HPDE6-E6E7 (cell line): ENCODE measurements around the gene RNF150.
"Not testable (repeated sequence)": the region's sequence is repeated elsewhere in the genome, so short reads cannot be mapped to it uniquely, and the experiment has no call there.

ENCODE experiments used
- DNase-seq: peaks from one replicate; pipeline ENCODE4 v3.0.0; 2011; ENCODE audit warnings: missing footprints; ENCODE audit errors: extremely low spot score

Gene RNF150

DNA sequence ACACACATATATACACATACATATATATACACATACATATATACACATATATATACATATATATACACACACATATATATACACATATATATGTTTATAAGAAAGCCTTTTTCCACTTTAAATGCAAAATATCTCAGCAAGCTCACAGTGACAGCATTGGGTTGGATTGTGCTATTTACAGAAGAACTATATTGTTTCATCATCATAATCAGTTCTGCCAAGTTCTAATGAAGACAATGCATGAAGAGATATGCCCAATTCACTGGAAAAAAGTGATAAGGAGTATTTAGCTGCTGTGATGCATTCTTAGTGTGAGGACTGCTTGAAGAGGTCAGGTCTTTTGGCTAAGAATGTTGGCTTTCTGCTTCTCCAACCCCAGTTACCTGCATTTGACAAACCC, 54.4 kb downstream of the RNF150 start:
- DNase-seq = no peak

DNA sequence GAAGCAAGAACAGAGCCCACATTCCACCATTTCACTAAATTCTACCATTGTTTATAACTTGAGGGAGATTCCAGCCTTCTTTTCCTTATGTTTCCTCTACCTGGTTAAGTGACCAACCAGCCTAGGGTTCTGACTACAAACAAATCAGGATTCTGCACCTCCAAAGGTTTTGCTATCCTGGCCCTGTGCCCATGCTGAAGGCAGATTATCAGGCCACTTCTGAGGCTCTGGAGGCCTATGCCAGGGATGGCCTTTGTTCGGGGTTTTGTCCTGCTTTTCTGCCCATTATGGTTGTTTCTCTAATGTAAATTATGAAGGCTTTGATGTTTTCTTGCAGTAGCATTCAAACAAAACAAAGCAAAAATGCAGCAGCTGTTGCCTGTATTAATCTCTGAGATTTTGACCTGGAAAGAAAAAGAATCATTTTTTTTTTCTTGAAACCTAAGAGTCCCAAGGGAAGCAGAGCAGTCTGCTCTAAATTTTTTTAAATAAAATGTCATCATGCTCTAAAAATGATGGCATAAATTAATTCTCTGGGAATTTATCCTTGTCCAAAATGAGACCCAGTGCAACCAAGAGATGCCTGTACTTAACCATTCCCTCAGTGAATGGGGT, 55.6 kb downstream of the RNF150 start:
- no peak for DNase-seq

DNA sequence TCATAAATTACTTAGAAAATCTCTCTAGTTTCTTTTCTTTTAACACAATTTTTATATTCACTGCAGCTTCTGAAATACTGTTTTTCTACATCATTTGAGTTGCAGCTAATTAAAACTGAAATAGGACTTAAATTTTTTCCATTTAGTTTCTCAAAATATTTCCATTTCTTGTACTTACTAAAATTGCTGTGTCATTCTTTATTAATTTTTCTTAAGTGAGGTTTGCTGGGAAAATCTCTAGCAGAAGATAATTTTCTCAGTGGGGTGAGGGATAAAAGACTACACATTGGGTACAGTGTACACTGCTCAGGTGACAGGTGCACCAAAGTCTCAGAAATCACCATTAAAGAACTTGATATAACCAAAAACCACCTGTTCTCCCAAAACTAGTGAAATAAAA, 57.7 kb downstream of the RNF150 start:
- no peak for DNase-seq

DNA sequence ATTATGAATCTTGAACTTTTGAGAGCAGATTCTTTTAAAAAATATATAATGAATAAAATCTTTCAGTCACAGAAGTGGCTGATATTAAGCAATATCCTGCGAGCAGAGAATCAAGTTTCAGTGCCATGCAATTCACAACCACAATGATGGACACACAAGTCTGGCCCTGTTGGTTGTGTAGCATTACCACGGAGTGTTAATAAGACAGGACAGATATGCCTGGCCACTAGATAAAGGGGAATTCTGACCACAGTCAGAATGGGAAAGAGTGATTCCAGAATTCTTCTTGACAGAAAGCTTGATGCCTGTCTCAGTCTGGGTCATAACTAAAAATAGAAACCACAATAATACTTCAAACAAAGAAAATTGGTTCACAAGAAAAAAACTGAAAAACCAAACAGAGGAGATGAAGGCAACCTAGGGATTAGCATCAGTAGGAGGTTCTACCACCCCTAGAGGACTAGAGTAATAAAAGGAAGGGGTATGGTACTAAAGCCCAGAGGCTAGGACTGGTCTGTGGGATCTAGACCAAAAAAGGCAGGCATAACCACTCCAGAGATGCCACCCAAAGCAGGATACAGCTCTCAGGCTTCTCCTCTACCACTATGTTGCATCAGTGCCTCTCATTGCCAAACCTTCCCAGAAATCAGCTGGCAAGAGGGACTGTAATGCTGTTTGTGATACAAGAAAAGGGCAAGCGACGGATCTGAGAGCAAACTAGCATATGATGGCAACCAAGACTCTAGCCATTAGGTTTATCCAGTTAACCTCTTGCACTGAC, 59.0 kb downstream of the RNF150 start:
- DNase-seq = no peak

DNA sequence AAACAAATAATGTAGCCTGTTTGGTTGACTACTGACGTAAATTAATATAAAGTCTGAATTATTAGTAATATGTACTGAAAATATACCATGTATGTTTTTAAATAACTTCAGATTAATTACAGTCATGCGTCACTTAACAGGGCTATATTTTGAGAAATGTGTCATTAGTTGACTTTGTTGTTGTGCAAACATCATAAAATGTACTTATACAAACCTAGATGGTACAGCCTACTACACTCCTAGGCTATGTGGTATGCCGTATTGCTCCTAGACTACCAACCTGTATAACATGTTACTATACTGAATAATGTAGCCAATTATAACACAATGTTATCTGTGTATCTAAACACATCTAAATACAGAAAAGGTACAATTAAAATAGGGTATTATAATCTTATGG, 66.6 kb downstream of the RNF150 start:
- DNase-seq = no peak

DNA sequence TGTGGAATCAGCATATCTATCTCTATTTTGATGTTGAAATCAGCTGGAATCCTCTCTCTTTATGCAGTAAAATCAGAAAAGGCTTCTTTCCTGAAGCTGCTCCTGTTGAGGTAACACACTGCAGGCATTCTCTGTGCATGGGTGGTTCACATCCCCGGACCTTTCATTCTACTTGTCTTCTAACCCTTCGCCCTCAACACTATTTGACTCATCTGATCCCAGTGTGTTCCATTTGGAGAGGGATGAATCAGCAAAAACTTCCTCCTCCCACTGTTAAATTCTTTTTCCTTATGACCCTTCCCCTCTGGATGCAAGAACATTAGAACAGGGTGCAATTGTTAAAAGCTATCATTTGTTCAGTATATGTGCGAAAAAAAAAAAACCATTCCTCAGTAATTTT, 67.4 kb downstream of the RNF150 start:
- DNase-seq = no peak

DNA sequence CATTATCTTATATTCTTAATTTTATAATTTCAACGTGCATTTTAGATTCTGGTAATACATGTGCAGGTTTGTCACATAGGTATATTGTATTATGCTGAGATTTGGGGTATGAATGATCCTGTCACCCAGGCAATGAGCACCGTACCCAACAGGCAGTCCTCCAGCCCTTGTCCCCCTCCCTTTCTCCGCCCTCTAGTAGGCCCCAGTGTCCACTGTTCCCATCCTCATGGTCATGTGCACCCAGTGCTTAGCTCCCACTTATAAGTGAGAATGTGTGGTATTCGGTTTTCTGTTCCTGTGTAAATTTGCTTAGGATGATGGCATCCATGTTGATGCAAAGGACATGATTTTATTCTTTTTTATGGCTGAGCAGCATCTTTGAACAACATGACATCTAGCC, 70.6 kb downstream of the RNF150 start:
- DNase-seq = no peak

DNA sequence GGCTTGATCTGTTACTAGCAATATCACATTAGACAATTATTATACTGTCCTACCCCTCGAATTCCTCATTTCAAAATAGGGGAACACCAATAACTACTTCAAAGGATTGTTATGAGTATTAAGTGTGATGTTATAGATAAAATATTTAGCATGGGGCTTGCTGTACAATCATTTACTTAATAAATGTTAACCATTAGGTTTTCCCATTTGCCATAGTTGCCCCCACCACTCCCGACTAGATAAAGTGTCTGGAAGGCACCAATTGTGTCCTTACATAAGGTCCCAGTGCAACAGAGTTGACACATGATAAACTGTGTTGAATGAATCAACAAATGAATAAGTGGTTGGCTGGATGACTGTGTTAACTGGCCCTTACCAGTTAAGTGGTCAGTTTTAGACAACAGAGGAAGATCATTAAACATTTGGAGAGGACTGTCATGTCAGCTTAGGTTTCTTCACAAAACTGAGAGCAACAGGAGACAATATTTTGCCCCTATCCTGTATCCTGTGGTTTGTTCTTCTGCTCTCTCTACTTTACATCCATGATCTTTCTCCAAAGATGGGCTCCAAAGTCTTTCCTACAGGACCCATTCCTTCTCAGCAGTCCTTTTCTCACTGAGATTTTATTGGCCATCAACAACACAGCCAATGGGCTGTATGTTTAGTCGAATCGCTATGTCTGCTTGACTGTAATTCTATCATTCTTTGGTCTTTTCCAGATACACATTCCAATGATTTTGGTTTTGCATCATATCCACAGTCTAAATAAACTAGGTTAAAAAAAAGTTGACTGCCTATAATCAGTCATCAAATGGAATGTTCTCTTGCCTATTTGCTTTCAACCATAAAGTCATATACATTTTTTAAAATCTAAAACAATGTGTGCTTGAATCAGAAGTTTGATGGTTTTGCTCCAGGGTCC, 74.4 kb downstream of the RNF150 start:
- DNase-seq = no peak

DNA sequence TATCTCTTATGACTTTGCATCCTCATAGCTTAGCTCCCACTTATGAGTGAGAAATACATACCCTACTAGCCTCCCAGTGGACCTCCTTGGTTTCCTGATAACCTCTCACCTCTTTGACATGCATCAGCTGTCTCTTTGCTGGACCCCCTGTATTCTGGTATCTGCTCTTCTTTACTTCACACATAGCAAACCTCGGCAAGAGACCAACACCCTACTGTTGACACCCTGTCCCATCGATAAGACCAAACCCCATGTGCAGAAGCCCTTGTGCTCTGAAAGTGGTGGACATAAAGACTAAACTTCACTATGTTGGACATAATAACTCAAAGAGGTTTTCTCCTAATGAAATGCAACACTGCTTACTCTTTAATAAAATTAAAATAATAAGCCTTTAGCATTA, 75.7 kb downstream of the RNF150 start:
- DNase-seq = no peak

DNA sequence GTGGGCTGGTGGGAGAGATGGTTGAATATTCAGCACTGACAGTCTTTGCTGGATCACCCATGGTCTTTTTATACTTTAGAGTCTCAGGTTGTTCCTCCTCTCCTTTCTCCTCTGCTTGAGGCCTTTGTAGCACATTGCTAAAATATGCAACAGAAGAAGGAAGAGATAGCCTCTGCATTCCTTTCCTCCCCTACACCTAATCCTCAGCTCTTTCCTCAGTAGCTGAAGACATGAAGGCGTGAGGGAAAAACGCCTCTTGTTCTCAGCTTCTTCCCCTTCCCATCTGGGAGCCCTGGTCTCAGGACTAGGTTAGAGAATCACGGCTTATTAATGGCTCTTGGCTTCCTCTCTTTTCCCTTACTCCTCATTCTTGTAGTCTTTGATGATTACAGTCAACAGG, 76.8 kb downstream of the RNF150 start:
- DNase-seq = no peak

DNA sequence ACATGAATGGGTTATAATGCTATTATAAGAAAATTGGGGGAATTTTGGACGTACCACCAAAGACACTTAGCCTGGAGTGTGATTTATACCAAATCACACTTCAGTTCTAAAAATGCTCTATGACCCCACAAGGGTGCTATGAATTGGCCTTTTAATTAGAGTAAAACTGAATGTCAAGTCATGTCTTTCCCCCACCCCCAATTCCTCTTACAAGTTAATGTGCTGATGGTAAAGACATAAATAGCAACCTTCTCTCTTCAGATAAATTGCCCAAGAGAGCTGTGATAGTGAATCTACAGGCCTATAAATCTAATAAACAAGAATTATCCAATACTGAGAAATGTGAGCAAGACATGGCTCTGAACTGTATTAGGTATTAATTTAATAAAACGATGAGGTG, 78.8 kb downstream of the RNF150 start:
- no peak for DNase-seq

DNA sequence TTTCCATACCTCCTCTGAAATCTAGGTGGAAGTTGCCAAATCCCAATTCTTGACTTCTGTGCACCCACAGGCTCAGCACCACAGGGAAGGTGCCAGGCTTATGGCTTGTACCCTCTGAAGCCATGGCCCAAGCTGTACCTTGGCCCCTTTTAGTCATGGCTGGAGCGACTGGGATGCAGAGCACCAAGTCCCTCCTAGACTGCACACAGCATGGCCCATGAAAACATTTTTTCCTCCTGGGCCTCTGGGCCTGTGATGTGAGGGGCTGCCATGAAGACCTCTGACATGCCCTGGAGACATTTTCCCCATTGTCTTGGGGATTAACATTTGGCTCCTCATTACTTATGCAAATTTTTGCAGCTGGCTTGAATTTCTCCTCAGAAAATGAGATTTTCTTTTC, 82.3 kb downstream of the RNF150 start:
- not testable (repeated sequence) for DNase-seq

DNA sequence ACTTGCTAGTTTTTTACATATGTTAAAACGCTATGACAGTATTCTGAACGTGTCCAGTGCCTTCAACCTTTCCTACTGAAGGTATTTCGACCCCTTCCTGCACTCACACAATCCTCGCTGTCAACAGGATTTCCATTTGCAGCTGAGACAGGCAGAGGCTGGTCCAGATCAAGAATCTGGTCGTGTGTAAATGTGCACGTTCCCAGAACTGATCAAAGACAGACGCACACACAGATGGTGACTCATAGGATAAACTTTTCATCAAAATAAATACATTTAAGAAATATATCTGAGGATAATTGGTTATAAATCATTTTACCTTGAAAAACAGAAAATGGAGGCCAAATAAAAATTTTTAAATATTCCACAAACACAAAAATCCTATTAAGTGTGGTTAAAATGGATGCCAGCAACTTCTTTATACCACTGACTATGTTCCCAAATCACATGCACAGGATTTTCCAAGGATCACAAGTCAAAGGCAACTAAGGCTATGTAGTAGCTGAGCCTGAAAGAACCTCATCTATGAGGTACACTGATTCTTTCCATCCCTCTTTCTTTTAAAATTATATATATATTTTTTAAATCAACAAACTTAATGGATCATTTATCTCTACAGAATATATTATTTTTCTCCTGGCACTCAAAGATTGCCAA, 85.9 kb downstream of the RNF150 start:
- peak; percentile 5 for DNase-seq

DNA sequence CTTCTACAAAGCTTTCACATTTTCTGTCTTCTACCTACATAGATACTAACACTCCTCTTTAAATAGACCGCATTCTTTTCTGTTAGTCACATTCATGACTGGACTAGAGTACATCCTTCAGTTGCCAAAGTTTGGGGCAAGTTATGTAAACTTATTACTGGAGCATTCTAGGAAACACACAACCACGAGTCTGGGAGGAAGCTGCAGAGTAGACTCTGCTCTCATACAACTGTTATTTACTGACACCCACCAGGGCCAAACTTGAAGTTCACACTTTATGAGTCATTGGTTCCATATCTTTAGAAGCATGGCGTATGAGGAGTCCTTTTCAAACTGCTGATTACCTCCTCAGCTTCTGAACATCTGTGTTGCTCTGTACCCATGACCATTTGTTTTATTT, 87.0 kb downstream of the RNF150 start:
- peak; percentile 47 for DNase-seq

DNA sequence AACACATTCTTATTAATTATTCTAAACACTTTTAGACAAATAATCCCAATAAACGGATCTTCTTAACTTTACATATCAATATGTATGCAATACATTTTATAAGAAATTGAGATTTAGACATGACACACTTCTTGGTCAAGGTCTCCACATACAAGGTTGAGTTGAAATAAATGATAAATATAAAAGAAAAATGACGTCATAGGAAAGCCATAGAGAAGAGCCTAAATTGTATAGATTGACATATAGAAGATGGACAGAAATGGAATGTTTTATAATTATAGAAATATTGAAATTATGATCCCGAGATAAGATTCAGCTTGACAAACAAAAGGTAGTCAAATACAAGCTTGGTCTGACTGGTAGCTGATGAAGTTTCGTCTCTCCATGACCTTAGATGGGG, 87.4 kb downstream of the RNF150 start:
- no peak for DNase-seq

DNA sequence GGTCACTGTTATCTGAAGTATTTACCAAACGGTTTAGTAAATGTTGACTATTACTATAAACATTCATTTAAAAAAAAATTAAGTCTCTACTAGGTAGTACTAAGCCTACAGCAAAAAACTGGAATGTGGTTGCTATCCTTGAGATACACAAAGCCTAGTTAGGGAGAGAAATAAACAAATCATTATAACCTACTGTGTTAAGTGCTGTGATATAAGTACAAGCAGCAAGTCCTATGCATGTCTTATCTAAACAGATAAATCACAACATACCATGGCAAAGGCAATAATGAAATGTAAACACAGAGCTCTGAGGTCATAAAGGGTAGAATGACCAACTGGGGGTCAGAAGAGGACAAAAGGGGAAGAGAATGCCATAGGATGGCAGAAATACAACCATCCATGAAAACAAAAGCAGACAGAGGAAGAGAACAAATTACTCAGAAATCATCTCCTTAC, 92.2 kb downstream of the RNF150 start:
- no peak for DNase-seq

DNA sequence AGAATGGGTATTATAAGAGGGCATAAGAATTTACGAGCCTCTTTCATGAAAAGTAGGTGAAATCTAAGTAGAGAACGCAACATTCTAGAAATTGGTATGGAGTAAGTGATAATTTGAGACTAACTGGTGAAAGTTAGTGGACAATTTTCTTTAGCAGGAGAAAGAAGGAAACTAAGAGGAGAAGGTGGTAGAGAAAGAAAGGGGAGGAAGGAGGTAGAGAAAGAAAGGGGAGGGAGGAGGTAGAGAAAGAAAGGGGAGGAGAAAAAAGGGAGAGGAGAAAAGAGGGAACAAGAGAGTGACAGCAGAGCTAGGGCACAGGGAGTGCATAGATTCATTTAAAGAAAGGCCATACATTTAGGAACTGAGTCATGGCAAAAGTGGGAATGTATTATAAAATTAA, 94.1 kb downstream of the RNF150 start:
- no peak for DNase-seq

DNA sequence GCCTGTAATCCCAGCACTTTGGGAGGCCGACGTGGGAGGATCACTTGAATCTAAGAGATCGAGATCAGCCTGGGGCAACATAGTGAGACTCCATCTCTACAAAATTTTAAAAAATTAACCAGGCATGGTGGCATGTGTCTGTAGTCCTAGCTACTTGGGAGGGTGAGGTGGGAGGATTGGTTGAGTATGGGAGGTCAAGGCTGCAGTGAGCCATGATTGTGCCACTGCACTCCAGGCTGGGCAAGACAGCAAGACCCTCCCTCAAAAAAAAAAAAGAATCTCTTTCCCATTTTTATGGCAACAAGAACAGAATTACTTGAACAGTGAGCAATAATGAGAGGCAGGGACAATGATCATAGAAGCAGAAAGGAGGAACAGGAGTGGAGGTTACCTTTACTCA, 94.8 kb downstream of the RNF150 start:
- no peak for DNase-seq

DNA sequence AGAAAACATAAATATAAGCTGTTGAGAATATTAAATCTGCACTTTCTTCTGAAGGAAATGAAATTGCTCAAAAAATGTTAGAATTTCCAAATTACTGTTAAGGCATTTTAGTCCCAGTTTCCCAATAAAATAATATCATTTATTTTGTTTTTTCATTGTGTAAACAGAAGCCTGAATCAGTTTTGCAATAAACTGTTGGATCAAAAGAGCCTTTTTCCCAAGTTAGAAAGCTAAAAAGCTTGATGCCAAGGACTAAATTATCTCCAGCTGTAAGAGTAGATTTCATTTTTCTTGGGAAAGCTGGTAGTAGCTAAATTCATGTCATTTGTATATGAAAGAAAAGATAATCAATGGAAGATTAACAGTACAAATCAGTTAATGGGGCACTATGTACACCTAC, 95.8 kb downstream of the RNF150 start:
- DNase-seq = no peak

DNA sequence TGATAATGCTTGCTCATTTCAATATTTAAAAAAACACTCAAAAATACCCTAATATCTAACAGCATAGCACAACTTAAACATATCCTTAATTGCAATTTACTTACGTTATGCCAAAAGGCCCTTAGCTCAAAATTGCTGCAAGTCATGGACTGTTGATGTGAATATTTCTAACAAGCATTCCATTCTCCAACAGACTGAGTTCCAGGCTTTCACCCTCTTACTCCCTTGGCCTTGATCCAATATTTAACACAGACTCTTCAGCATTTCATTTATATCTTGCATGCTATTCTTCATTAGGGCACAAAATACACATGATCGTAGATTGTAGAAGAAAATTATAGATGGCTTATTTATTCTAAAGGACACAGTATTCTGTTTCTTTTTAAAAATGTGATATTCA, 96.5 kb downstream of the RNF150 start:
- no peak for DNase-seq

DNA sequence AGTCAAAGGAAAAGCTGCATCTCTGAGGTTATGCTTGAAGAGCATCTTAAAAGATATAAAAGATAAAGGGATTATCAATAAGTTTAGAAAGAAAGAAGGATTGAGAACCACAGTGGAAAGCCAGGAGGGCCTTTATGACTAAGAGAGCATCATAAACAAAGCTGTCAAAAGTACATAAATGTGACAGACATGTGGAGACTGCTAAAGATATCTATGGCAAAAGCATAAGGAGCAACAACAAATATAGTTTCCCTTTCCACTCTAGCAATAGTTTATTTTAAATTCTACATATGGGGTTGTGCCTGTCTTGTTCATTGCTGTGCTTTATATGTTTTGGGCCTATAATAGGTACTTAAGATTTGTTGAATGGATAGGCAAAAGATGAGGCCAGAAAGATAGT, 97.3 kb downstream of the RNF150 start:
- DNase-seq = no peak

DNA sequence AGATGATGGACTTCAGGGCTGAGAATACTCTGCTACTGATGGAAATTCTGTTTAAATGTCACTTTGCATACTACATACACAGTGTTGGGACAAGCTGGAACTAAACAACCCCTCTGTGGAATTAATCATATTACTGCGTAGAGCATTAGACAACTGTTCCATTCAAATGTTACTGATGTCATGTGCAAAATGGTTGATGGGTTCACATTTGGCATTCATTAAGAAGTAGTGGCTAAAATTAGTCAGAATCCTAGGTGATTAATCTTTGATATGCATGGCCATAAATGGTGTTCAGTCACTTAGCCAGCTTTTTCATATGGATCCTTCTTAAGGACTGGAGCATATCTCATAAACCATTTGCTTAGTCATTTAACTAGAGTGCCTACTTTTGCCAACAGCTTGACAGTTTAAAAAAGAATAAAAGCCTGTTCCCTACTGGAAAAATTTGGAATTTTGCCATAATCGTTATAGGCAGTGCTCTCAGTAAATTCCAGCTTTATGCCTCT, 105.2 kb downstream of the RNF150 start:
- DNase-seq = no peak
